ENCODE results near the gene MC1R.
A peak's percentile ranks its signal among the peaks of the same experiment; 100 is the strongest.

Gene MC1R

DNA sequence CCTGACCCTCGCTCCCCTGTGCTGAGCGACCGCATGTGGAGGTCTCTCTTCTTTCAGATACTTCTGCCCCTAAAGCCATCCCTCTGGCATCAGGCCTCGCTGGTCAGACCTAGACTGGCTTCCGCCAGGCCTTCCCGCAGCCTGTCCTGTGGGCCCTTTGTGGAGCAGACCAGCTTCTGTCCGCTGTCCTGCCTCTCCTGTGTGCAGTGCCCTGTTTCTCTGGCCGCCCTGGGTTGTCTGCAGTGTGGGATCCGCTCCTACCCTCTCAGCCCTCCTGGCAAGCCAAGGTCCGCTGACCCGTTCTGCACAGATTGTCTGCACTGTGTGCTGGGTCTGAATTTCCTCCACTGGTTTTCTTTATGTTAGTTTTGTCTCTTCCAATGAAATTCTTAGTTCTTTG, 21.5 kb upstream of the MC1R start:
- no peak for DNase-seq

- no peak for DNase-seq
Measured at GRCh38 chr16:89898201-89898967, 20.3 kb upstream of the MC1R start.

DNA sequence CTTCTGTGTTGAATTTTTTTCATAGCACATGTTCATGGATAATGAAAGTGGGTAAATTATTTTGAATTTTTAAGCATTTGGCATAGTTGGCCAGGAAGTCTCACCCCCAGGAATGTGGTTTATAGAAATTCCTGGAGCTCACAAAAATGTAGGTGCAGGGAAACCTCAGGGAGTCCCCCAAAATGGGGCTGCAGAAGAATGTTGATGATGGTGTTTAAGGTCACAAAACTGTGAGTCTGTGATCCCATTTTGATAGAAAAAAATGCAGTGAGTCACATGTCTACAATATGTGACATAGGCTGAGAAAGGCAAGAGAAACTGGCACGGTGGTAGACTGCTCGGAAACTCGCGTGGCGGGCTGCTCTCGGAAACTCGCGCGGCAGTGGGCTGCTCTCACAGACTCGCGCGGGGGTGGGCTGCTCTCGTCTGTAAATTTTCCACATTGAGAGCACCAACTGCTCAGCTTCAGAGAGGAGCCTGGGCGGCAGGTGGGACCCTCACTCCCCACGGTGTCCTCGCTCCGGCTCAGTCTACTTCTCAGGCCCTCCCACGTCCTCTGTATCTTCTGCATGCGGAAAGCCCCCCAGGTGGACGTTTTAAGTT, 18.7 kb upstream of the MC1R start:
- no peak for DNase-seq

DNA sequence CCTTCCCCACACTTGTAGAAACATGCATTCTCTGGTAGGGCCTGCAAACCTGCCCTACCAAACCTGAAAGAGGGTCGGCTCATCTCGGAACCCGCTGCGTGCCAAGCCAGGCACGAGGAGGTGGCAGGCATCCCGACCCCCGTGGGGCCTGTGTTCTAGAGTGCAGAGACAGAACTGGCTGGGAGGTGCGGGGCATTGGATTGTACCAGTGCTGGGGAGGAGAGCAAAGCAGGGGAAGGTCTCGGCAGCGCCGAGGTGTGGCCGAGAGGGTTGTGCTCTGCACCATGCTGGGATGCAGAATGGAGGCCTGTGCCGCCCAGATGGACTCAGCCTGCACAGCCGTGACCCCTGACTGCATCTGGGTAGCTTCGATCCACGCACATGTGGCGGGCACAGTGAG, 17.8 kb upstream of the MC1R start:
- DNase-seq, result no peak

- no peak for DNase-seq
Measured at GRCh38 chr16:89902980-89903379, 15.7 kb upstream of the MC1R start.

- no peak for DNase-seq
Measured at GRCh38 chr16:89903908-89904515, 14.7 kb upstream of the MC1R start.

DNA sequence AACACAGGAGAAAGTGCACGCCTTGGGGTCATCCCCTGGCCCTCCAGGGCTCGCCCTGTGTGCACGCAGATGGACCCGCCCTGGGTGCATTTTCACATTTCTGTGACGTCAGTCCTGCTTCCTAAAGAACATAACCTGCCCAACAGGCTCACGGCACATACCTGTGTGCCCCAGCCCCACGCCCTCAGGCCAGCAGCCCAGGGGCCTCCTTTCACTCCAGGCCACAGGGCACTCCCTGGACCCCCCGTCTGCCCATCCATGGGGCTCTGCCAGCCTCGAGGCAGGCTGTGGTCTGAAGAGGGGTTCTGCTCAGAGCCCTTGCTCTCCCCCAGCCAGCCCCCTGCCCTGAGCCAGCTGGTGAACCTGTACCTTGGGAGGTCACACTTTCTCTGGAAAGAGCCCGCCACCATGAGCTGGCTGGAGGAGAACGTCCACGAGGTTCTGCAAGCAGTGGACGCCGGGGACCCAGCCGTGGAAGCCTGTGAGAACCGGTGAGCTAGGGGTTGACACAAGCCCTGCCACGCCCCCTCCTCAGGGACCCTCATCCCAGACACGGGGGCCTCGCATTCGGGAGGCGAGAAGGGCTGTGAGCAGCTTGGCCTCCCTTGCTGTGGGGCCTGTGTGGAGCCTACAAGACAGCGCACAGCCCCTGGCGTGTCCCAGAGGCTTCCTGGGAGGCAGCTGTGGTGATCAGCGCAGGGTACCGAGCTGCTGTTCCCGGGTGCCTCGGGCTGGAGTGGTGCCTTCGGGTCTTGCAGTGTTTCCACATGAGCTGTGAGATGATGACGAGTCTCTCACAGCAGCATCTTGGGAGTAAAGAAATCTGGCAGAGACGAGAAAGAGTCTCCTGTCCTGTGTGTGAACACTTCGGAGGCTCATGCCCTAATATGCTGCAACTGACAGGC, 13.8 kb upstream of the MC1R start:
- DNase-seq, result no peak

DNA sequence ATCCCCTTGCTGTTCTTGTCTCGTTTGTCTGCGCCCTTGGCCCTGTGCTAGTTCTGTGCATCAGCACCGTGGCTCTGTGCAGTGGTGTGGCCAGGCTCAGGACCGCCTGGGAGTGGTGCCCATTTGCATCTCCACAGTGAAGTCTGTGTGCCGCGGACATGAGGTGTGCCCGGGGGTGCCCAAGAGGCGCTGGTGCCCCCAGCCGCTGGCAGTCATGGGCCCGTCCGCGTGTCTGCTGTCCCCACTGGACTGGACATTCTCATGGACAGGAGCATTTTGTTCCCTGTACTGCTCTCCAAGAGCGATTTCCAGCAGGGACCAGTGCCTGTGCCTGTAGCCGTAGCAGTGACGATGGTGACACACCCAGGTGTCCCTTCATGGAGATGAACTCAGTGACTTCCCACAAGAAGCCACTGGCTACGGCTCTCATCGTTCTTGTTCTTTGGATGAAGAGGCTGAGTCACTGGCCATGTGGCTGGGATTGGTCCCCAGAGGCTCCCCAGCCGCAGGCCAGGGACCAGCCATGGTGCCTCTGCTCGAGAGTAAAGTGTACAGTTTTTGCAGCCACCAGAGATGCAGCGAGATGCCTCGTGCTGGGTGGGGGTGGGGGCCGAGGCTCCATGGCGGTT, 13.0 kb upstream of the MC1R start:
- DNase-seq, result no peak

GRCh38 chr16:89906140-89907025, 12.3 kb upstream of the MC1R start:
- DNase-seq, result no peak

- DNase-seq, result no peak
Measured at GRCh38 chr16:89907055-89907814, 11.4 kb upstream of the MC1R start.

GRCh38 chr16:89908236-89908635, 10.4 kb upstream of the MC1R start:
- DNase-seq, result no peak

DNA sequence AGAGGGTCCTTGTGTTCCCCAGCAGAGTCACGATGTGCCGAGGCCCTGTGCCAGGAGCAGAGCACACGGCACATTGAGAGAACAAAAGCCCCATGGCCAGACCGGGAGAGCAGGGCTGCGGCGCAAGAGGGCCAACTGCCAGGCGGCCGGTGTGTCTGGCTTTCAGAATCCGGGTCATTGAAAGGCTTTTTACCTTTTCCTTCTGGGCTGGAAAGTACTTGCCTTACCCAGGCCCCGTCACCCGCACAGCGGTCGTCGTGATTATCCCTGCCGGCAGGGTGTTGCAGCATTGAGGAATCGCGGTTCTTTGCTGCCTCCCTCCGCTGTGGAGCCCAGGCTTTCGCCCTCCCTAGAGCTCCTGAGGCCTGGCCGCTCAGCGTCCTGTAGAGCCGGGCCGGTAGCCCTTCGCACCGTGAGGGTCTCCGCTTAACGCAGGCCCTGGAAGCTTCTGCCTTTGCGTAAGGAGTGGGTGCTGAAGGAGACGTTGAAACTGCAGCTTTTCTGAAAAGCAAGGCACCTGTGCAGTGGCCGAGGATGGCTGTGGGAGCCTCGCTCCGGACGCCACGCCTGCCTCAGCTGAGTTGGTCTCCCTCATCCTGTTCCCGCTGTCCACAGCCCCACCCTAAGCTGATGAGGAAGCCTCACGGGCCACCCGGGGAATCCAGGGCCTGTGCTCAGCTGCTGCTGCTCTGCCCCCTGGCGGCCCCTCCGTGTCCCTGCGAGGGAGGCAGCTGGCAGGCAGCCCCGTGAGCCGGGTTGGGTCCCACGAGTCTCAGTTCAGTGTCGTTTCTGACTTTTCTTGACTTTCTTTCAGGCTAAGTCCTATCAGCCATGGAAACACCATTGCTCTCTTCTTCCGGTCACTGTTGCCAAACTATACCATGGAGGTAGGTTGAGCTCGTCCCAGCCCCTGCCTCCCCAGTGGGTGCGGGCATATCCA, 8.6 kb upstream of the MC1R start:
- DNase-seq, result peak; percentile 61

DNA sequence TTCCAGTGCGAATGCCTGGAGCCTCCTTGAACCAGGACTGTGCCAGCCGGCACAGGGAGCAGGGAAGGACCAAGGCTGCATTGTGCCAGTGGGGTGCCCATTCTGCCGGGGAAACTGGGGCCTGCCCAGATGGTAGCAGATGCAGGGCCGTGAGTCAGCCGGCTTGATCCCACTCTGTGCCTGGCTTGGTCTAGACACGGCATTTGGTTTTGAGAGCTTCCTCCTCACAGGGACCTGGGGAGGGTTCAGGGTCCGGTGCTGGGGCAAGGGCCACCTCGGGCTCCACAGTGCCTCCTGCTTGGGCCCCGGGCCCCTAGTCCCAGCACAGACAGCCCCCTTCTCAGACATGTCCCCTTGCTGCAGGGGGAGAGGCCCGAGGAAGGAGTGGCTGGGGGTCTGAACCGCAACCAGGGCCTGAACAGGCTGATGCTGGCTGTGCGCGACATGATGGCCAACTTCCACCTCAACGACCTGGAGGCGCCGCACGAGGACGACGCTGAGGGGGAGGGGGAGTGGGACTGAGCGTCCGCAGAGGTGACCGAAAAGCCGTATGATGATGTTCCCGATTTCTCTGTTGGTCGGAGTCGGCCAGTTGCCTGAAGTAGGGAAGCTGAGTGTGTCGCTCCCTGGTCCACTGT, 7.8 kb upstream of the MC1R start:
- no peak for DNase-seq

GRCh38 chr16:89911375-89911774, 7.3 kb upstream of the MC1R start:
- no peak for DNase-seq

DNA sequence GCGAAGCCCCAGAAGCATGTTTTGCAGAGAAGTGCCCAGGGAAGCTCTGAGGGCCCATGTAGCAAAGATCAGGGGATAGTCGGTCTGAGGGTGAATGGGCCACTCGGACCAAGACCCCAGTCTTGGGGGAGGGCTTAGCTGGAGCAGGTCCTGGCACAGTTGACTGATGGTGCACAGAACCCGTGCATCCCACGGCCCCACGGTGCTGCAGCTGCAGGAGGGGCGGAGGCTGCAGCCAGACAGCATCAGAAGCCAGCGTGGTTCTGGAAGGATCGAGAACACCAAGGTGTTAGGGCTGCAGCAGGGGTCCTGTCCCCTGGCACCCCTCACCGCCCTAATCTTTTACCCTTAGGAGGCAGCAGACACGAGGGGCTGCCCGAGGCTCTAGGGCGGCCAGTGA, 6.5 kb upstream of the MC1R start:
- no peak for DNase-seq

DNA sequence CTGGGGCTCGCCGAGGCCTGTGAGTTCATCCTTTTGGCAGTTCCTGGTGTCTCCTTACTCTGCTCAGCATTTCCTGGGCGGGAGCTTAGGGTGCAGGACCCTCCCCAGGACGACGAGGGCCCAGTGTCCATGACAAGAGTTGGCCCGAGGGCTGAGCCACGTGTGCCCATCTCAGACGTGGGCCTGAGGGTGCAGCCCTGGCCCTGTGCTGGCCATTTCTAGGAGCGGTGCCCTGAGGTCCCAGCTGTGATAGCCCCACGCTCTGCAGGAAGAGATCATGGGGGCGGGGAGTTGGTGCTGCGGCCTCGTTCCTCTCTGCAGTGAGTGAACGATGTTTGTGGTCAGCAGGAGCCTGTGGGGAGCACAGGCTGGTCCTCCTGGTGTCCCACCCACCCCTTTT, 6.0 kb upstream of the MC1R start:
- no peak for DNase-seq

GRCh38 chr16:89913408-89914387, 5.0 kb upstream of the MC1R start:
- no peak for DNase-seq
